BJ (cell line): ENCODE data around the gene YJEFN3. TPM values are rescaled to one million over a fixed set of nuclear protein-coding genes. Genes with fewer than 3 reads are reported as not detected.

Source experiments
- CTCF ChIA-PET: fragments of 350-600 bp; formaldehyde crosslinking; extraction: SDS; loops from one replicate; lab custom pipeline; 2021; ENCODE audit warnings: antibody characterized with exemption, inconsistent platforms; lab: Yijun Ruan, JAX
- POLR2A ChIA-PET: fragments of 300-600 bp; sonication (Branson Sonifier 250); formaldehyde crosslinking; extraction: SDS; loops from one replicate; lab custom pipeline; 2021; ENCODE audit warnings: antibody characterized with exemption; lab: Charles Lee
- DNase-seq: peaks from one replicate; pipeline ENCODE4 v3.0.0-alpha.2; 2011; ENCODE audit warnings: low read depth
- H3K27me3 ChIP-seq: 2 replicates; pipeline ENCODE4 v1.6.0; 2011; ENCODE audit warnings: low read length; ENCODE audit not compliant: control insufficient read depth, insufficient read depth
- H3K36me3 ChIP-seq: 2 replicates; pipeline ENCODE4 v1.5.1; 2011; ENCODE audit warnings: low read length; ENCODE audit not compliant: control insufficient read depth, insufficient read depth
- H3K4me3 ChIP-seq: 2 replicates; pipeline ENCODE4 v1.5.1; 2011; ENCODE audit warnings: low read depth, mild to moderate bottlenecking, control low read depth, low read length
- polyA plus RNA-seq: library from polyadenylated mRNA; depleted of rRNA; stranded (reverse); fragments of >200 nt; gene quantifications from 2 replicates; pipeline ENCODE4 v1.2.3, GENCODE V29; 2011
- TF ChIP-seq, protein P1 (sequence below): IDR thresholded peaks from 2 replicates; pipeline ENCODE4 v1.5.1; 2011; ENCODE audit warnings: low read depth, mild to moderate bottlenecking, control low read depth, inconsistent platforms, low read length, moderate library complexity; ENCODE audit not compliant: insufficient read depth

The YJEFN3 gene
- polyA plus RNA-seq, 1 experiment = 1.1 TPM

DNA sequence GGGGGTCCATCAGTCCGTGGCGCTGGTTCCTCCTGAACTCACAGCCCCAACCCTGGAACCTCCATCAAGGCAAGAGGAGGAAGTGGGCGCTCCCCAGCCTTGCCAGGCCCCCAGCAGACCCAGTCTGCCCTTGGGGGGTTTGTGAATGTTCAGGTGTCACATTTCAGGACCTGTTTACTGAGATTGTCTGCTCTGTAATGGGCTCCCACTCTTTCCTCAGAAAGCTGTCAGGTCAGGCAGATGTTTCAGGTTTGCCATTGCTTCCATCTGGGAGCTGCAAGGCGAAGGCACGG lies 42.8 kb upstream of the YJEFN3 start:
- DNase-seq = no peak
- no peak overlapping the region for H3K4me3 ChIP-seq
- ChIA-PET POLR2A (no interaction called here), CTCF (interaction anchor here (12.3 kb wide), 1 partner anchor 121 kb away, joined by 189 read pairs; no protein-coding TSS in a partner anchor)
- H3K27me3 ChIP-seq = no peaks in the 10 kb centered on the region
- TF ChIP-seq, protein P1, sequence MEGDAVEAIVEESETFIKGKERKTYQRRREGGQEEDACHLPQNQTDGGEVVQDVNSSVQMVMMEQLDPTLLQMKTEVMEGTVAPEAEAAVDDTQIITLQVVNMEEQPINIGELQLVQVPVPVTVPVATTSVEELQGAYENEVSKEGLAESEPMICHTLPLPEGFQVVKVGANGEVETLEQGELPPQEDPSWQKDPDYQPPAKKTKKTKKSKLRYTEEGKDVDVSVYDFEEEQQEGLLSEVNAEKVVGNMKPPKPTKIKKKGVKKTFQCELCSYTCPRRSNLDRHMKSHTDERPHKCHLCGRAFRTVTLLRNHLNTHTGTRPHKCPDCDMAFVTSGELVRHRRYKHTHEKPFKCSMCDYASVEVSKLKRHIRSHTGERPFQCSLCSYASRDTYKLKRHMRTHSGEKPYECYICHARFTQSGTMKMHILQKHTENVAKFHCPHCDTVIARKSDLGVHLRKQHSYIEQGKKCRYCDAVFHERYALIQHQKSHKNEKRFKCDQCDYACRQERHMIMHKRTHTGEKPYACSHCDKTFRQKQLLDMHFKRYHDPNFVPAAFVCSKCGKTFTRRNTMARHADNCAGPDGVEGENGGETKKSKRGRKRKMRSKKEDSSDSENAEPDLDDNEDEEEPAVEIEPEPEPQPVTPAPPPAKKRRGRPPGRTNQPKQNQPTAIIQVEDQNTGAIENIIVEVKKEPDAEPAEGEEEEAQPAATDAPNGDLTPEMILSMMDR = no peak
- H3K36me3 ChIP-seq = no peaks in the 10 kb centered on the region

DNA sequence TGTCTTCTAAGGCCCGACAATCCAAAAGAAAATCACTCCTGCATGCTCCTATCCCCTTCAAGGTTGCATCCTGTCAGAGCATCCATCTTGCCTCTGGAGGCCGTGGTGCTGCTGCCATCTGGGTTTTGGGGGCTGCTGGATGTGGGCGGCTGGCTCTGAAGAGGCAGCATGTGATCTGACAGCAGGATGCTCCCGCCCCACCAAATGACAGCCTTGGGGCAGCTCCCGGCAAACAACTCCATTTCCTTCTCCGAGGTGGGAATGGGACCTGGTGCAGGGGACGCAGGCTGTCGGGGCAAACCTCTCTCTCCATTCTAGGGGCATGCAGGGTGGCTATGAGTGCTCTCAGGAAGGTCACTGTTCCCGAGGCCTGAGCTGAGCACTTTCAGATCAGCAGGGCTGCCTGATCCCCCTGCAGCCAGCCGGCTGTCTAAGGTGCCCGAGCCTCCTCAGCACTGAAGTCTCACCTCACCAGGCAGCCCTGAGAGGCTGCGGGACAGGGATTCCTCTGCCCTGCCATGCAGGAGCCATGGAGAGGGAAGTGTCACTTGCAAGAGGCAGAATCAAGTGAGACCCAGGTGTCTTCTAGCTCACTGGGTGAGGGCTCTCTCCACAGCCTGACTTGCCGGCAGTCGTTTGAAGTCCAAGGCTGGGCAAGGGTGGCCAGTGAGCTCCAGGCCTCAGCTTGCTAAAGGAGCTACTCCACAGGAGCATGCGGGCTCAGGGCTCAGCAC lies 42.2 kb upstream of the YJEFN3 start:
- ChIA-PET CTCF (interaction anchor here (1.1 to 12.3 kb wide), 2 partner anchors 85 to 122 kb away, joined by 3 to 189 read pairs; no protein-coding TSS in a partner anchor), POLR2A (no interaction called here)
- TF ChIP-seq, protein P1 = no peak
- peaks cover 1% of the 10 kb centered on the region; the same call in 1 of the 2 replicates for H3K36me3 ChIP-seq
- no peak overlapping the region for H3K4me3 ChIP-seq
- H3K27me3 ChIP-seq = no peaks in the 10 kb centered on the region
- DNase-seq = no peak

DNA sequence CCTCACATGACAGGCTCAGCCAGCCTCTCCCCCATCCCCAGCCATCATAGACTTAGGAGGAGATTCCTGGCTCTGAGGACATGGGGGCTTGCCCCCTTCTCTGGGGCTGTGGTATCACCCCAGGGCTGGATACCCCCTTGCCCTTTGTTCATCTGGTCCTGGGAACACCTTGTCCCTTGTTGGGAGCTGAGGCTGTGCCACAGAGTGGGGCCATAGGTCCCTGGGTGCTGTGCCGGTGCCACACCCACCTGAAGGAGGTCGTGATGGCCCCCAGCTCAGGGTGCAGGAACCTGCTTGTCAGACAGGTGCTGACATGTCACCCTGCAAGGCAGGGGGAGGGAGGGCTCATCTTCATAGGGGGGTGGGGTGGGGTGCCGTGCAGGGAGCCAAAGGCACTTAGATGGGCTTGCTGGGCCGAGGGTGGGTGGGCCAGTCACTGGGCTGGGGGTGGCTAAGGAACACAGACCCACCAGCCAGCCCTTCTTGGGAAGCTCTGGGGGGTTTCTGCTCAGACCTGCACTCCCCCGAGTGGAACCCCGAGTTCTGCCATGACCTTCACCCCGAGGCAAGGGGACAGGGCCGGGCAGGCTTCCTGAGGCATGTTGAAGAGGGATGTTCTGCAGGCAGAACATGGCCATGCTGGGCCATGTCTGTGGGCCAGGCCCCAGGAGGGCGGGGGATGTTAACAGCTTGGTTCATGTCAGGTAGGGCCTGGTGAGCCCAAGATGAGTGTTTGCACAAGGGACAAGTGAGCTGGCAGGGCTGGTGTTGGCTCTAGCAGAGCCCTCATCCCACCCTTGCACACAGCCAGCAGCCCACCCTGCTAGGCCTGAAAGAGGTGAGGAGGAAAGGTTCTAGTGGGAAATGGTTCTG lies 41.4 kb upstream of the YJEFN3 start:
- TF ChIP-seq, protein P1 = no peak
- ChIA-PET CTCF (interaction anchor here (0.6 to 12.3 kb wide), 6 partner anchors 11 to 141 kb away, joined by 3 to 189 read pairs (median 3); partner anchors contain the start of gene GATAD2A), POLR2A (no interaction called here)
- DNase-seq = no peak
- Histone ChIP-seq H3K27me3 (no peaks in the 10 kb centered on the region), H3K36me3 (peaks cover 4% of the 10 kb centered on the region), H3K4me3 (no peak overlapping the region)

DNA sequence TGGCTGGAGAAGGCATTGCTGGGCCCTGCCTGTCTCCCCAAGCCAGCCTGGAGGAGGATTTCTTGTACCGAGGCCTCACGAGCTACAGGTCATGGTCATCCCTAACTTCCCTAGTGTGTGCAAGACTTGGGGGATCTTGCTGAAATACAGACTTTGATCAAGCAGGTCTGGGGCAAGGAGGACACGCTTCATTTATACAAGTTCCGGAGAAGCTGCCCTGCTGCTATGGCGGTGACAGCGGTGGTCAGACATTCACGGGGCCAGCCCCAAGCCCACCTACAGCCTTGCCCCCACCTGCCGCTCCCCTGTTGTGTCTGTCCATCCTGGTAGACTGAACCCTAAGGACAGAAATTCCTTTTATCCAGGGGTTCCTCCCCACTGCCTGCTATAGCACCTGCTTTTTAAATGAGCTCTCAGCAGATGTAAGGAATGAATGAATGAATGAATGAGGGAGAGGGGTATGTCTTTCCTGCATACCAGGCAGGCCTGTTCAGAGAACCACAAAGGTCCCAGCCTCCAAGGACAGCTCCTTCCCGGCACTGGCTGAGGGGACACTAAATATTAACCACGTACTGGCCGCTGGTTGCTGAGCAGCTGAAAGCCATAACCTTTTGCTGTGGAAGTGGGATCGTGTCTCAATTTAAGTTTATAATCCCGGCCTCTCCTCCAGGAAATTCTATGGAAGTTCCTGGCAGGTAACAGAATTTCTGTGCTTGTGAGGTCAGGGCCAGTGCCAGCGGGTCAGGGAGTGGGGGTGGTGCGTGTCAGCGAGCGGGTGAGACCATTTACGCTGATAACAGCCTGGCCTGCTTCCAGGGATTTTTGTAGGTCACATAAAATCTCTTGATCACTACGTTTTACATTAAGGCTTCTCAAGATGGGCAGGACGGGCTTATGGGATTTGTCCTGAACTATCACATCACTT lies 40.5 kb upstream of the YJEFN3 start:
- POLR2A ChIA-PET = no interaction called here
- H3K4me3 ChIP-seq = no peak overlapping the region
- CTCF ChIA-PET = interaction anchor here (0.6 to 12.3 kb wide), 6 partner anchors 12 to 142 kb away, joined by 3 to 189 read pairs (median 4); partner anchors contain the start of gene GATAD2A
- no peaks in the 10 kb centered on the region for H3K27me3 ChIP-seq
- DNase-seq = no peak
- TF ChIP-seq, protein P1 = no peak
- H3K36me3 ChIP-seq = peaks cover 8% of the 10 kb centered on the region
